Measurements from ENCODE around the gene EIF4G3.

DNA sequence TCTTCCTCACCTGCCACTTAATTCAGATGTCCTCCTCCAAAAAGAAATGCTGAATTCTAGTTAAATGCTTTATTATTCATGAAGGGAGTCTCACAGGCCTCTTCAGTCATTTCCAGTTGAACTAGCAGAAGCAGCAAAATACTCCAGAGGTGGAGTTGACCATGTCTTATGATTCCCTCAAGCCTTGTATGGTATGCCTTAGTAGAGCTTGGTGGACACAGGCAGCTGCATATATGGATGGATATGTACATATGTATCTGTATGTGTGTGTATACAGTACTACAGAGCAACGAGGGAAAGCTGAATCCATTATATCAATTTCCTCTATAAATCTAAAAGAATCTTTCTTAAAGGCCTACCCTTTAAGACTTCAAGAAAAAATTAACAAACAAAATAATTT lies 306.0 kb downstream of the EIF4G3 start:
- TF ChIP-seq, protein P1, sequence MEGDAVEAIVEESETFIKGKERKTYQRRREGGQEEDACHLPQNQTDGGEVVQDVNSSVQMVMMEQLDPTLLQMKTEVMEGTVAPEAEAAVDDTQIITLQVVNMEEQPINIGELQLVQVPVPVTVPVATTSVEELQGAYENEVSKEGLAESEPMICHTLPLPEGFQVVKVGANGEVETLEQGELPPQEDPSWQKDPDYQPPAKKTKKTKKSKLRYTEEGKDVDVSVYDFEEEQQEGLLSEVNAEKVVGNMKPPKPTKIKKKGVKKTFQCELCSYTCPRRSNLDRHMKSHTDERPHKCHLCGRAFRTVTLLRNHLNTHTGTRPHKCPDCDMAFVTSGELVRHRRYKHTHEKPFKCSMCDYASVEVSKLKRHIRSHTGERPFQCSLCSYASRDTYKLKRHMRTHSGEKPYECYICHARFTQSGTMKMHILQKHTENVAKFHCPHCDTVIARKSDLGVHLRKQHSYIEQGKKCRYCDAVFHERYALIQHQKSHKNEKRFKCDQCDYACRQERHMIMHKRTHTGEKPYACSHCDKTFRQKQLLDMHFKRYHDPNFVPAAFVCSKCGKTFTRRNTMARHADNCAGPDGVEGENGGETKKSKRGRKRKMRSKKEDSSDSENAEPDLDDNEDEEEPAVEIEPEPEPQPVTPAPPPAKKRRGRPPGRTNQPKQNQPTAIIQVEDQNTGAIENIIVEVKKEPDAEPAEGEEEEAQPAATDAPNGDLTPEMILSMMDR (IDR thresholded peaks at IDR 0.05), result no peak
- TF ChIP-seq POLR2A (IDR thresholded peaks at IDR 0.05), result no peak
